SK-N-SH (cell line): ENCODE results near the gene BLZF1. TPM values are rescaled to one million over a fixed set of nuclear protein-coding genes. Genes with fewer than 3 reads are reported as not detected.
"Not testable (repeated sequence)": the region's sequence is repeated elsewhere in the genome, so short reads cannot be mapped to it uniquely, and the experiment has no call there.

ENCODE experiments used
- CTCF ChIA-PET: fragments of 300-600, 350-600 bp; formaldehyde crosslinking; extraction: SDS; loops from one replicate; lab custom pipeline; 2021; lab: Yijun Ruan, JAX
- POLR2A ChIA-PET: fragments of 350-600 bp; sonication (Branson Sonifier 250); formaldehyde crosslinking; extraction: SDS; loops from one replicate; lab custom pipeline; 2020; ENCODE audit warnings: antibody characterized with exemption, inconsistent platforms; lab: Yijun Ruan, JAX
- DNase-seq: peaks from one replicate; pipeline ENCODE4 v3.0.0; 2012
- H2AFZ ChIP-seq: fragments of 200-600 bp; sonication (generic); 2 replicates; pipeline ENCODE4 v1.8.1; 2016; ENCODE audit warnings: antibody characterized with exemption, mild to moderate bottlenecking, low read depth
- H3F3A ChIP-seq: fragments of 200-600 bp; sonication (generic); replicated peaks from 2 replicates; pipeline ENCODE3; 2016; ENCODE audit warnings: antibody characterized with exemption, mild to moderate bottlenecking; ENCODE audit not compliant: insufficient read depth
- H3K27ac ChIP-seq, 2 experiments: fragments of 200-500 bp in 1 of 2; fragments of 200-600 bp in 1 of 2; sonication (Bioruptor generic) in 1 of 2; sonication (generic), shearing (Covaris generic) in 1 of 2; 2 replicates each; pipeline versions ENCODE4 v1.5.1 to v1.6.1; 2014 to 2016; ENCODE audit warnings: low read depth in 2 of 2, inconsistent platforms in 1 of 2, low read length in 1 of 2, mild to moderate bottlenecking in 1 of 2, mixed read lengths in 1 of 2
- H3K27me3 ChIP-seq: fragments of 200-600 bp; sonication (generic), shearing (Covaris generic); 2 replicates; pipeline ENCODE4 v1.6.1; 2016; ENCODE audit warnings: mixed run types; ENCODE audit not compliant: insufficient read depth
- H3K36me3 ChIP-seq, 2 experiments: fragments of 200-500 bp in 1 of 2; fragments of 200-600 bp in 1 of 2; sonication (Bioruptor generic) in 1 of 2; sonication (generic) in 1 of 2; replicated peaks in 1 of 2; 2 replicates each; pipeline versions ENCODE3 to v1.5.1; 2014 to 2016; ENCODE audit warnings: low read length in 1 of 2, mild to moderate bottlenecking in 1 of 2; ENCODE audit not compliant: insufficient read depth in 2 of 2, control insufficient read depth in 1 of 2
- H3K4me1 ChIP-seq, 2 experiments: fragments of 200-500 bp in 1 of 2; fragments of 200-600 bp in 1 of 2; sonication (Bioruptor generic) in 1 of 2; sonication (generic), shearing (Covaris generic) in 1 of 2; 2 replicates each; pipeline versions ENCODE4 v1.5.1 to v1.6.1; 2014 to 2016; ENCODE audit warnings: low read depth in 1 of 2, low read length in 1 of 2, mixed run types in 1 of 2; ENCODE audit not compliant: insufficient read depth in 2 of 2, control insufficient read depth in 1 of 2
- H3K4me2 ChIP-seq: fragments of 200-600 bp; sonication (generic), shearing (Covaris generic); 2 replicates; pipeline ENCODE4 v1.6.1; 2017; ENCODE audit warnings: mixed run types
- H3K4me3 ChIP-seq, 2 experiments: fragments of 200-500 bp in 1 of 2; fragments of 200-600 bp in 1 of 2; sonication (Bioruptor generic) in 1 of 2; sonication (generic), shearing (Covaris generic) in 1 of 2; 2 replicates each; pipeline versions ENCODE4 v1.5.1 to v1.8.1; 2014 to 2016; ENCODE audit warnings: low read depth in 2 of 2, inconsistent platforms in 1 of 2, low read length in 1 of 2, mild to moderate bottlenecking in 1 of 2, mixed read lengths in 1 of 2, moderate library complexity in 1 of 2
- H3K79me2 ChIP-seq: fragments of 200-600 bp; sonication (generic); 2 replicates; pipeline ENCODE4 v1.8.1; 2017; ENCODE audit warnings: mild to moderate bottlenecking; ENCODE audit not compliant: insufficient read depth
- H3K9ac ChIP-seq: fragments of 200-600 bp; sonication (generic); 2 replicates; pipeline ENCODE4 v1.6.1; 2017; ENCODE audit warnings: mixed run types
- H3K9me2 ChIP-seq: fragments of 200-600 bp; sonication (generic); 2 replicates; pipeline ENCODE4 v1.6.1; 2017; ENCODE audit warnings: mixed run types
- H3K9me3 ChIP-seq: fragments of 200-600 bp; sonication (generic); 2 replicates; pipeline ENCODE4 v1.6.1; 2017; ENCODE audit warnings: mixed run types, mild to moderate bottlenecking, moderate library complexity
- H4K20me1 ChIP-seq: fragments of 200-600 bp; sonication (generic); 2 replicates; pipeline ENCODE4 v1.6.1; 2017; ENCODE audit warnings: mild to moderate bottlenecking, mixed run types; ENCODE audit not compliant: insufficient read depth
- CHD2 ChIP-seq: fragments of 150-350 bp; IDR thresholded peaks from 2 replicates; pipeline ENCODE4 v1.6.1; 2018; ENCODE audit warnings: low read length; ENCODE audit not compliant: partially characterized antibody
- EZH2phosphoT487 ChIP-seq: fragments of 200-600 bp; sonication (generic); IDR thresholded peaks from 2 replicates; pipeline ENCODE4 v1.6.1; 2017; ENCODE audit warnings: low read depth, mixed run types, mild to moderate bottlenecking, antibody characterized with exemption, moderate library complexity, borderline replicate concordance
- FOXJ3 ChIP-seq: sonication (generic); formaldehyde crosslinking; IDR thresholded peaks from 2 replicates; pipeline ENCODE4 v1.5.1; 2020; ENCODE audit warnings: mild to moderate bottlenecking, missing genetic modification reagents
- GABPA ChIP-seq: IDR thresholded peaks from 2 replicates; pipeline ENCODE4 v1.4.0; 2012; ENCODE audit warnings: low read depth, mild to moderate bottlenecking
- JUND ChIP-seq: IDR thresholded peaks from 2 replicates; pipeline ENCODE4 v1.4.0; 2012
- MEF2A ChIP-seq: IDR thresholded peaks from 2 replicates; pipeline ENCODE4 v1.4.0; 2012; ENCODE audit warnings: low read depth, borderline replicate concordance
- MXI1 ChIP-seq: IDR thresholded peaks from 2 replicates; pipeline ENCODE4 v1.6.1; 2012; ENCODE audit warnings: mild to moderate bottlenecking, low read depth, low read length, improper control_type of control experiment
- RAD21 ChIP-seq: IDR thresholded peaks from 2 replicates; pipeline ENCODE4 v1.6.1; 2012; ENCODE audit warnings: mild to moderate bottlenecking, low read length
- RFX5 ChIP-seq: IDR thresholded peaks from 2 replicates; pipeline ENCODE4 v1.6.1; 2012; ENCODE audit warnings: mild to moderate bottlenecking, improper control_type of control experiment, low read length
- SIN3A ChIP-seq: IDR thresholded peaks from 2 replicates; pipeline ENCODE4 v1.6.1; 2012; ENCODE audit warnings: low read depth, mild to moderate bottlenecking, low read length, moderate library complexity, borderline replicate concordance
- SMC3 ChIP-seq: IDR thresholded peaks from 2 replicates; pipeline ENCODE4 v1.6.1; 2012; ENCODE audit warnings: low read depth, low read length, improper control_type of control experiment
- TAF1 ChIP-seq: IDR thresholded peaks from 2 replicates; pipeline ENCODE4 v1.6.1; 2012; ENCODE audit warnings: low read depth, mild to moderate bottlenecking, low read length, moderate library complexity, borderline replicate concordance
- TCF12 ChIP-seq: IDR thresholded peaks from 2 replicates; pipeline ENCODE4 v1.4.0; 2012
- TEAD4 ChIP-seq: IDR thresholded peaks from 2 replicates; pipeline ENCODE4 v1.4.0; 2012; ENCODE audit warnings: mild to moderate bottlenecking, borderline replicate concordance; ENCODE audit not compliant: insufficient read depth
- YY1 ChIP-seq: IDR thresholded peaks from 2 replicates; pipeline ENCODE4 v1.4.0; 2012; ENCODE audit warnings: low read depth, mild to moderate bottlenecking
- WGBS: methylation state at CpG from one replicate; pipeline ENCODE4 v1.1.6; 2017; ENCODE audit warnings: low lambda C conversion rate; 5-methylcytosine and 5-hydroxymethylcytosine counted together
- polyA plus RNA-seq, 3 experiments: library from polyadenylated mRNA; depleted of rRNA; stranded (reverse); fragments of >200 nt; gene quantifications; 2 replicates each; pipeline ENCODE4 v1.2.3, GENCODE V29; 2012
- TF ChIP-seq, protein P1 (sequence below): fragments of 150-350 bp; IDR thresholded peaks from 2 replicates; pipeline ENCODE4 v1.6.1; 2017; ENCODE audit warnings: antibody characterized with exemption, low read length, low read depth, borderline replicate concordance
- TF ChIP-seq, protein P2 (sequence below): IDR thresholded peaks from 2 replicates; pipeline ENCODE4; 2012

Gene BLZF1
- polyA plus RNA-seq, 1 of the 3 experiments (the other 2 are of a cell fraction) = 9.5 TPM

DNA sequence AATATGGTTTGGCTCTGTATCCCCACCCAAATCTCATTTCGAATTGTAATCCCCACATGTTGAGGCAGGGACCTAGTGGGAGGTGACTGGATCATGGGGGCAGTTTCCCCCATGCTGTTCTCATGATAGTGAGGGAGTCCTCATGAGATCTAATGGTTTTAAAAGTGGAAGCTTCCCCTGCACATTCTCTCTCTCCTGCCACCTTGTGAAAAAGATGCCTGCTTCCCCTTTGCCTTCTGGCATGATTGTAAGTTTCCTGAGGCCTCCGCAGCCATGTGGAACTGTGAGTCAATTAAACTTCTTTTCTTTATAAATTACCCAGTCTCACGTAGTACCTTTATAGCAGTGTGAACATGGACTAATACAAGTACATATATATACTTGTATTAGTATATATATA is 25.9 kb upstream of the BLZF1 start:
- 95% methylated on average over 3 of the region's 3 CpGs for WGBS
- H3K9me3 ChIP-seq, H3K27me3 ChIP-seq, H2AFZ ChIP-seq, H3K4me2 ChIP-seq, H3K27ac ChIP-seq, H3K36me3 ChIP-seq, H3K9me2 ChIP-seq, DNase-seq, H3K79me2 ChIP-seq, POLR2A ChIA-PET, H3K4me1 ChIP-seq, H4K20me1 ChIP-seq, H3F3A ChIP-seq, H3K4me3 ChIP-seq, H3K9ac ChIP-seq: not testable (repeated sequence)
- CTCF ChIA-PET = interaction anchor here (0.9 to 1.1 kb wide), 2 partner anchors 738 to 739 kb away, joined by 3 read pairs; no protein-coding TSS in a partner anchor

DNA sequence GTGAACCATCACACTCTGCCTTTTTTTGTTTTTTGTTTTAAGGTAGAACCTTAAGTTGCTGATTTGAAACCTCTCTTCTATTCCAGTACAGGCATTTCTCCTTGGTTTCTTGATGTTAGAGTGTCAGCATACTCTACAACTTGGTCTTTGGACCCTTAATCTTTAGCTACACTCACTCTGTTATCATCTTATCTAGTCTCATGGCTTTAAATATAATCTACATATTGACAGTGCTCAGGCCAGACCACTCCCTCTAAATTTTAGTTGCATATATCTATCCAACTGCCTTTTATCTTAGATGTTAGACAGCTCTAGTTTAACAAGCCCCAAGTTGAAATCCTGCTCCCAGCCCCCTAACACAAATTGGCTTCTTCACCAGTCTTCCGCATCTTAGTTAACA is 22.5 kb upstream of the BLZF1 start:
- Histone ChIP-seq H3K9ac (no peak overlapping the region), H3K4me2 (no peak overlapping the region)
- CTCF ChIA-PET = interaction anchor here (9.0 kb wide), 1 partner anchor 739 kb away, joined by 189 read pairs; no protein-coding TSS in a partner anchor
- 100% methylated on average over 1 of the region's 1 CpG for WGBS
- no peak for TF ChIP-seq JUND
- TF ChIP-seq, all 33 proteins: peak for 0
- H3K36me3 ChIP-seq = peaks cover 0 to 3% of the 10 kb centered on the region in 2 experiments
- H3F3A ChIP-seq = no peaks in the 10 kb centered on the region
- H3K4me1 ChIP-seq = peaks cover 4% of the 10 kb centered on the region in 2 experiments; a peak in 1 of 4 replicates
- DNase-seq = no peak
- no peaks in the 10 kb centered on the region for H3K9me3 ChIP-seq
- no peaks in the 10 kb centered on the region for H3K27me3 ChIP-seq
- H2AFZ ChIP-seq = no peak overlapping the region
- no peak overlapping the region for H3K27ac ChIP-seq
- no peak overlapping the region for H3K4me3 ChIP-seq
- H3K79me2 ChIP-seq = peaks cover 5% of the 10 kb centered on the region; the same call in 1 of the 2 replicates
- H4K20me1 ChIP-seq = no peaks in the 10 kb centered on the region
- no peaks in the 10 kb centered on the region for H3K9me2 ChIP-seq
- POLR2A ChIA-PET = no interaction called here

- Histone ChIP-seq H4K20me1 (no peaks in the 10 kb centered on the region), H3K4me1 (peaks cover 4% of the 10 kb centered on the region in 2 experiments; a peak in 1 of 4 replicates), H2AFZ (no peak overlapping the region), H3K9ac (no peak overlapping the region), H3K4me2 (no peak overlapping the region), H3K27me3 (no peaks in the 10 kb centered on the region), H3K79me2 (peaks cover 11% of the 10 kb centered on the region; the same call in 1 of the 2 replicates), H3K27ac (no peak overlapping the region), H3K9me2 (no peaks in the 10 kb centered on the region), H3K9me3 (no peaks in the 10 kb centered on the region), H3K4me3 (no peak overlapping the region), H3K36me3 (peaks cover 0 to 3% of the 10 kb centered on the region in 2 experiments), H3F3A (no peaks in the 10 kb centered on the region)
- ChIA-PET CTCF (interaction anchor here (4.2 to 9.0 kb wide), 2 partner anchors 739 to 1004 kb away, joined by 36 to 189 read pairs; no protein-coding TSS in a partner anchor), POLR2A (no interaction called here)
- no peak for DNase-seq
- no peak for TF ChIP-seq MEF2A
- TF ChIP-seq YY1 = no peak
- TF ChIP-seq TCF12 = no peak
- TF ChIP-seq MXI1 = no peak
- TF ChIP-seq CHD2 = no peak
- TF ChIP-seq SMC3 = no peak
- no peak for TF ChIP-seq TEAD4
- TF ChIP-seq SIN3A = no peak
- TF ChIP-seq, protein P1, sequence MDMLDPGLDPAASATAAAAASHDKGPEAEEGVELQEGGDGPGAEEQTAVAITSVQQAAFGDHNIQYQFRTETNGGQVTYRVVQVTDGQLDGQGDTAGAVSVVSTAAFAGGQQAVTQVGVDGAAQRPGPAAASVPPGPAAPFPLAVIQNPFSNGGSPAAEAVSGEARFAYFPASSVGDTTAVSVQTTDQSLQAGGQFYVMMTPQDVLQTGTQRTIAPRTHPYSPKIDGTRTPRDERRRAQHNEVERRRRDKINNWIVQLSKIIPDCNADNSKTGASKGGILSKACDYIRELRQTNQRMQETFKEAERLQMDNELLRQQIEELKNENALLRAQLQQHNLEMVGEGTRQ = no peak
- TF ChIP-seq RFX5 = no peak
- no peak for TF ChIP-seq FOXJ3
- TF ChIP-seq TAF1 = no peak
- TF ChIP-seq, protein P2, sequence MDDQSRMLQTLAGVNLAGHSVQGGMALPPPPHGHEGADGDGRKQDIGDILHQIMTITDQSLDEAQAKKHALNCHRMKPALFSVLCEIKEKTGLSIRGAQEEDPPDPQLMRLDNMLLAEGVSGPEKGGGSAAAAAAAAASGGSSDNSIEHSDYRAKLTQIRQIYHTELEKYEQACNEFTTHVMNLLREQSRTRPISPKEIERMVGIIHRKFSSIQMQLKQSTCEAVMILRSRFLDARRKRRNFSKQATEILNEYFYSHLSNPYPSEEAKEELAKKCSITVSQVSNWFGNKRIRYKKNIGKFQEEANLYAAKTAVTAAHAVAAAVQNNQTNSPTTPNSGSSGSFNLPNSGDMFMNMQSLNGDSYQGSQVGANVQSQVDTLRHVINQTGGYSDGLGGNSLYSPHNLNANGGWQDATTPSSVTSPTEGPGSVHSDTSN = no peak
- TF ChIP-seq RAD21 = no peak
- no peak for TF ChIP-seq GABPA
- TF ChIP-seq EZH2phosphoT487 = no peak
- 97% methylated on average over 3 of the region's 3 CpGs for WGBS
These were observed 21.9 kb upstream of the BLZF1 start for GRCh38 chr1:169346036-169346589.
